ENCODE measurements around the gene WSB1.

DNA sequence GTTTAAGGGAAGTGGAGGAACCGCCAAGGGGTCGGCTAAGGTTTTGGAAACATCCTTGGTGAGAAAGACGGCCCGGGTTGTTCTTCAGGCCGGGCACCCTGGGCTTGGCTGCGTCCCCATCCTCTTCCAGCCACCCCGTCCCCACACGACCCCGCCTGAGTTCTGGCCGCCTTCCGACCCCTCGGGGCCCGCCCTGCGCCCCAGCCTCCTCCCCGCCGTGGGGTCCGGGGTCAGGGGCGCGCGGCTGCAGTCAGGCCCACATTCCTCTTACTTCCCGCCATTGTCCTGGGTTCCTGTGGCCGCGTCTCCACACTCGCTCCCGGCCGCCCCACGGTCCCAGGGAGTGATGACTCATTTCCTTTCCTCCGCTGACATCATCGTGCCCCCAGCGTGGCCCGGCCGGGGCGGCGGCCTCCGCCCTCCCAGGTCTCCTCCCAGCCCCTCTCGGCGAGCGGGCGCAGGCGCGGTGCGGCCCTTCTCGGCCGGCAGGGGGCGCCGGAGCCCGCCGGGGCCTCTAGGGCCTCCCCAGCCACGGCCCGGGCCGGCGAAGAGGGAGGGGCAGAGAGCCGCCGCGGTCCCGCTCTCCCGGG, 59.6 kb downstream of the WSB1 start:
- TF ChIP-seq, protein P1, sequence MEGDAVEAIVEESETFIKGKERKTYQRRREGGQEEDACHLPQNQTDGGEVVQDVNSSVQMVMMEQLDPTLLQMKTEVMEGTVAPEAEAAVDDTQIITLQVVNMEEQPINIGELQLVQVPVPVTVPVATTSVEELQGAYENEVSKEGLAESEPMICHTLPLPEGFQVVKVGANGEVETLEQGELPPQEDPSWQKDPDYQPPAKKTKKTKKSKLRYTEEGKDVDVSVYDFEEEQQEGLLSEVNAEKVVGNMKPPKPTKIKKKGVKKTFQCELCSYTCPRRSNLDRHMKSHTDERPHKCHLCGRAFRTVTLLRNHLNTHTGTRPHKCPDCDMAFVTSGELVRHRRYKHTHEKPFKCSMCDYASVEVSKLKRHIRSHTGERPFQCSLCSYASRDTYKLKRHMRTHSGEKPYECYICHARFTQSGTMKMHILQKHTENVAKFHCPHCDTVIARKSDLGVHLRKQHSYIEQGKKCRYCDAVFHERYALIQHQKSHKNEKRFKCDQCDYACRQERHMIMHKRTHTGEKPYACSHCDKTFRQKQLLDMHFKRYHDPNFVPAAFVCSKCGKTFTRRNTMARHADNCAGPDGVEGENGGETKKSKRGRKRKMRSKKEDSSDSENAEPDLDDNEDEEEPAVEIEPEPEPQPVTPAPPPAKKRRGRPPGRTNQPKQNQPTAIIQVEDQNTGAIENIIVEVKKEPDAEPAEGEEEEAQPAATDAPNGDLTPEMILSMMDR (IDR thresholded peaks at IDR 0.05), result peak; percentile 95
- TF ChIP-seq EZH2 (IDR thresholded peaks at IDR 0.05), result no peak
- TF ChIP-seq EZH2phosphoT487 (IDR thresholded peaks at IDR 0.05), result no peak

Measured in neural progenitor cell (in vitro differentiated cells).